ENCODE results near the gene CRYZL1. TPM values are rescaled to one million over a fixed set of nuclear protein-coding genes. Genes with fewer than 3 reads are reported as not detected.
"Not testable (repeated sequence)": the region's sequence is repeated elsewhere in the genome, so short reads cannot be mapped to it uniquely, and the experiment has no call there.

The CRYZL1 gene
- total and polyA plus RNA-seq, 5 donors from 2014 or later: 27.2 to 35.7 (median 31.5) TPM

DNA sequence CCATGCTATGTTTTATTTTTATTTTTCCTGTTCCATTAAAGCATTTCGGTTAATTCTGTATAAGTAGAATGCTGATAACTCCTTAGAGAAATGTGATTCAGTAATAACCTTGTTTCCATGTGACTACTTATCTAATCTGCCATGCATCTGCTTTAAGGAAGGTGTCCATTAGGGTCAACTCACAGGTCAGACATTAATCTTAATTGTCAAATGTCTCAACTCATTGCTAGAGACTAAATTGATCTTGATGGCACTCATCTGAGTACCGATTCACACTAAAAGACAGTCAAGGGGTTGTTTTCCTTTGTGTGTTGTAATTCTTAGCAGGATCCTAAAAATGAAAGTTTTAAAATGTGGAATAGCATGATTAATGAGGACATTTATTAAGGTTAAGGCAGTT lies 42.5 kb upstream of the CRYZL1 start:
- no peaks in the 10 kb centered on the region for H3K36me3 Mint-ChIP-seq
- no peak overlapping the region for H3K27ac Mint-ChIP-seq
- Histone ChIP-seq H3K36me3 (ENCODE audit: control insufficient read depth, insufficient read depth, low read length) (no peaks in the 10 kb centered on the region), H3K4me3 (ENCODE audit: low read depth, low read length) (no peak overlapping the region), H3K4me1 (ENCODE audit: control insufficient read depth, insufficient read depth, low read length, poor library complexity, severe bottlenecking) (no peaks in the 10 kb centered on the region), H3K27me3 (ENCODE audit: control insufficient read depth, insufficient read depth, low read length) (peaks cover 4% of the 10 kb centered on the region), H3K27ac (ENCODE audit: insufficient read depth, low read length, poor library complexity, severe bottlenecking) (no peak overlapping the region), H3K9me3 (ENCODE audit: control insufficient read depth in 2 of 2, low read length in 2 of 2) (no peaks in the 10 kb centered on the region)
- ATAC-seq (ENCODE audit: low read depth in 2 of 2) (no peak), DNase-seq (no peak)
- H3K4me3 Mint-ChIP-seq: no peak overlapping the region
- peaks cover 0 to 6% (median 0%) of the 10 kb centered on the region in 4 donors for H3K4me1 Mint-ChIP-seq
- peaks cover 43% of the 10 kb centered on the region for H3K27me3 Mint-ChIP-seq
- no peaks in the 10 kb centered on the region for H3K9me3 Mint-ChIP-seq

DNA sequence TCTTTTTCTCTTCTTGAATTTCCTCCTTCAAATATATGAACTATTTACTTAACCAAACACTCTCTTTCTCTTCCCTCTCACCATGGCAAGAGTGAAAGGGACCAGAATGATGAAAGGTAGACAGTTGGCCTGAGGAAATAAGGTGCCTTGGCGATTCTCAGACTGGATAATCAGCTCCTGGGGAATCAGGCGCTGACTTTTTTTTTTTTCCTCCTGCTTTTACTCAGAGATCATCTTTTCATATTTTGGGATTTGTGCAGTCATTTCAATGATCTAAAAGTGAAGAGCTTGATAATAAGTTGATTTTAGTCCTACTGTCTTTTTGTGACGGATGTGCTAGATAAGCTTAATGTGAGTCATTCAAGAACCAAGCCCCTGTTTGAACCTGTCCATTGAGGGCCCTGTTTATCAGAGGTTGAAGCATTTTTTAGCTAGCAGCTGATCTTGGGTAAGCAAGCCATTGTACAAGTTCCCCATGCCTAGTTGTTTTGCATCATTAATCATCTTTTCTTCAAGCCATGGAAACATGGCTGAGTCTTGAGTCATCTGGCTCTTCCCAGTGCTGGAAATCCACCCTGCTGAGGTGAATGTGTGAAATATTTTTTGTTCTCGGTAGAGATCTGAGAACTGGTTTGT lies 41.6 kb upstream of the CRYZL1 start:
- no peaks in the 10 kb centered on the region for H3K36me3 Mint-ChIP-seq
- no peak overlapping the region for H3K4me3 ChIP-seq (ENCODE audit: low read depth, low read length)
- H3K4me1 Mint-ChIP-seq: peaks cover 0 to 6% (median 0%) of the 10 kb centered on the region in 4 donors
- H3K27ac ChIP-seq (ENCODE audit: insufficient read depth, low read length, poor library complexity, severe bottlenecking): no peak overlapping the region
- no peak overlapping the region for H3K27ac Mint-ChIP-seq
- no peak overlapping the region for H3K4me3 Mint-ChIP-seq
- H3K9me3 Mint-ChIP-seq: no peaks in the 10 kb centered on the region
- no peaks in the 10 kb centered on the region for H3K9me3 ChIP-seq (ENCODE audit: control insufficient read depth in 2 of 2, low read length in 2 of 2)
- no peaks in the 10 kb centered on the region for H3K36me3 ChIP-seq (ENCODE audit: control insufficient read depth, insufficient read depth, low read length)
- no peak for DNase-seq
- peaks cover 4% of the 10 kb centered on the region for H3K27me3 ChIP-seq (ENCODE audit: control insufficient read depth, insufficient read depth, low read length)
- H3K4me1 ChIP-seq (ENCODE audit: control insufficient read depth, insufficient read depth, low read length, poor library complexity, severe bottlenecking): no peaks in the 10 kb centered on the region
- ATAC-seq (ENCODE audit: low read depth in 2 of 2): no peak
- H3K27me3 Mint-ChIP-seq: peaks cover 41% of the 10 kb centered on the region

- Mint-ChIP-seq H3K27me3 (peaks cover 40% of the 10 kb centered on the region), H3K36me3 (no peaks in the 10 kb centered on the region), H3K4me1 (peaks cover 0 to 6% (median 0%) of the 10 kb centered on the region in 4 donors), H3K4me3 (no peak overlapping the region), H3K27ac (no peak overlapping the region), H3K9me3 (peaks cover 0 to 2% (median 0%) of the 10 kb centered on the region in 7 donors)
- no peaks in the 10 kb centered on the region for H3K9me3 ChIP-seq (ENCODE audit: control insufficient read depth in 2 of 2, low read length in 2 of 2)
- H3K27ac ChIP-seq (ENCODE audit: insufficient read depth, low read length, poor library complexity, severe bottlenecking): no peak overlapping the region
- DNase-seq: no peak
- no peaks in the 10 kb centered on the region for H3K4me1 ChIP-seq (ENCODE audit: control insufficient read depth, insufficient read depth, low read length, poor library complexity, severe bottlenecking)
- H3K4me3 ChIP-seq (ENCODE audit: low read depth, low read length): no peak overlapping the region
- H3K27me3 ChIP-seq (ENCODE audit: control insufficient read depth, insufficient read depth, low read length): peaks cover 4% of the 10 kb centered on the region
- no peaks in the 10 kb centered on the region for H3K36me3 ChIP-seq (ENCODE audit: control insufficient read depth, insufficient read depth, low read length)
- no peak for ATAC-seq (ENCODE audit: low read depth in 2 of 2)
Measured at GRCh38 chr21:33680870-33681269, 39.3 kb upstream of the CRYZL1 start.

- Mint-ChIP-seq H3K4me1 (peaks cover 0 to 6% (median 0%) of the 10 kb centered on the region in 4 donors), H3K4me3 (no peak overlapping the region), H3K9me3 (peaks cover 0 to 2% (median 0%) of the 10 kb centered on the region in 7 donors), H3K27me3 (peaks cover 26% of the 10 kb centered on the region), H3K27ac (no peak overlapping the region), H3K36me3 (no peaks in the 10 kb centered on the region)
- ATAC-seq (ENCODE audit: low read depth in 2 of 2): no peak
- Histone ChIP-seq H3K4me1 (ENCODE audit: control insufficient read depth, insufficient read depth, low read length, poor library complexity, severe bottlenecking) (no peaks in the 10 kb centered on the region), H3K27ac (ENCODE audit: insufficient read depth, low read length, poor library complexity, severe bottlenecking) (no peak overlapping the region), H3K36me3 (ENCODE audit: control insufficient read depth, insufficient read depth, low read length) (no peaks in the 10 kb centered on the region), H3K27me3 (ENCODE audit: control insufficient read depth, insufficient read depth, low read length) (no peaks in the 10 kb centered on the region), H3K4me3 (ENCODE audit: low read depth, low read length) (no peak overlapping the region), H3K9me3 (ENCODE audit: control insufficient read depth in 2 of 2, low read length in 2 of 2) (no peaks in the 10 kb centered on the region)
- no peak for DNase-seq
Measured at GRCh38 chr21:33677450-33677849, 35.9 kb upstream of the CRYZL1 start.

GRCh38 chr21:33676666-33677065 lies 35.1 kb upstream of the CRYZL1 start:
- ATAC-seq (ENCODE audit: low read depth in 2 of 2); H3K27ac Mint-ChIP-seq; DNase-seq: not testable (repeated sequence)

GRCh38 chr21:33674226-33674625 lies 32.7 kb upstream of the CRYZL1 start:
- H3K4me3 ChIP-seq (ENCODE audit: low read depth, low read length): no peak overlapping the region
- Mint-ChIP-seq H3K4me1 (no peaks in the 10 kb centered on the region), H3K27me3 (peaks cover 26% of the 10 kb centered on the region), H3K36me3 (no peaks in the 10 kb centered on the region), H3K9me3 (peaks cover 0 to 2% (median 0%) of the 10 kb centered on the region in 7 donors), H3K4me3 (no peak overlapping the region), H3K27ac (no peak overlapping the region)
- no peak overlapping the region for H3K27ac ChIP-seq (ENCODE audit: insufficient read depth, low read length, poor library complexity, severe bottlenecking)
- DNase-seq (no peak), ATAC-seq (ENCODE audit: low read depth in 2 of 2) (no peak)
- H3K4me1 ChIP-seq (ENCODE audit: control insufficient read depth, insufficient read depth, low read length, poor library complexity, severe bottlenecking): no peaks in the 10 kb centered on the region
- H3K27me3 ChIP-seq (ENCODE audit: control insufficient read depth, insufficient read depth, low read length): no peaks in the 10 kb centered on the region
- H3K9me3 ChIP-seq (ENCODE audit: control insufficient read depth in 2 of 2, low read length in 2 of 2): no peaks in the 10 kb centered on the region
- no peaks in the 10 kb centered on the region for H3K36me3 ChIP-seq (ENCODE audit: control insufficient read depth, insufficient read depth, low read length)

More at GRCh38 chr21:33676666-33677065, 35.1 kb upstream of the CRYZL1 start:
- H3K4me1 Mint-ChIP-seq; H3K36me3 Mint-ChIP-seq; H3K9me3 Mint-ChIP-seq; H3K4me1 ChIP-seq (ENCODE audit: control insufficient read depth, insufficient read depth, low read length, poor library complexity, severe bottlenecking); H3K36me3 ChIP-seq (ENCODE audit: control insufficient read depth, insufficient read depth, low read length); H3K27me3 ChIP-seq (ENCODE audit: control insufficient read depth, insufficient read depth, low read length); H3K9me3 ChIP-seq (ENCODE audit: control insufficient read depth in 2 of 2, low read length in 2 of 2); H3K4me3 ChIP-seq (ENCODE audit: low read depth, low read length); H3K27ac ChIP-seq (ENCODE audit: insufficient read depth, low read length, poor library complexity, severe bottlenecking); H3K4me3 Mint-ChIP-seq: not testable (repeated sequence)
- H3K27me3 Mint-ChIP-seq: peaks cover 26% of the 10 kb centered on the region

DNA sequence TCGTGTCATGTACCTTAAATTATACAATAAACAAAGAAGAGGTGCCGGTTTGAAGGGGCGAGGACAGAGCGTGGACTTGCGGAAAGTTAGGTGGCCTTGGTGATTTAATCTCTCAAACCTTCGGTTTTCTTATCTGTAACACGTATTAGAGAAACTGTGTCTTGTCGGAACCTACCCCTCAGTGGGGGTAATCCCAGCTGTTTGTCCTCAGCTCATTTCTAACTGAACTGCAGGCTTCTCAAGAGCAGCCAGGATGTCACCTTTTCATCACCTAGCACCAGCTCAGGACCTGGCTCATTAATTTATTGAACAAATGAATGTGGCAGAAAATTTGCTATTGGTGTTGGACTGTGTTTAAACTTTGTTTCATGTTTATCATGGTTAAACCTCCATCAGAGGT lies 31.9 kb upstream of the CRYZL1 start:
- H3K4me3 Mint-ChIP-seq: no peak overlapping the region

More for the DNA sequence above, 31.9 kb upstream of the CRYZL1 start:
- peaks cover 23% of the 10 kb centered on the region for H3K27me3 Mint-ChIP-seq
- Histone ChIP-seq H3K36me3 (ENCODE audit: control insufficient read depth, insufficient read depth, low read length) (no peaks in the 10 kb centered on the region), H3K27ac (ENCODE audit: insufficient read depth, low read length, poor library complexity, severe bottlenecking) (no peak overlapping the region), H3K4me1 (ENCODE audit: control insufficient read depth, insufficient read depth, low read length, poor library complexity, severe bottlenecking) (no peaks in the 10 kb centered on the region), H3K27me3 (ENCODE audit: control insufficient read depth, insufficient read depth, low read length) (no peaks in the 10 kb centered on the region), H3K9me3 (ENCODE audit: control insufficient read depth in 2 of 2, low read length in 2 of 2) (no peaks in the 10 kb centered on the region), H3K4me3 (ENCODE audit: low read depth, low read length) (no peak overlapping the region)
- DNase-seq (no peak), ATAC-seq (ENCODE audit: low read depth in 2 of 2) (no peak)
- no peak overlapping the region for H3K27ac Mint-ChIP-seq
- no peaks in the 10 kb centered on the region for H3K4me1 Mint-ChIP-seq
- H3K36me3 Mint-ChIP-seq: no peaks in the 10 kb centered on the region
- H3K9me3 Mint-ChIP-seq: peaks cover 0 to 2% (median 0%) of the 10 kb centered on the region in 7 donors

All from CD4-positive, CD25-positive, alpha-beta regulatory T cell (primary cell).